Measurements from ENCODE around the gene FAM111B.
"Not testable (repeated sequence)": the region's sequence is repeated elsewhere in the genome, so short reads cannot be mapped to it uniquely, and the experiment has no call there.

The FAM111B gene, protein sequence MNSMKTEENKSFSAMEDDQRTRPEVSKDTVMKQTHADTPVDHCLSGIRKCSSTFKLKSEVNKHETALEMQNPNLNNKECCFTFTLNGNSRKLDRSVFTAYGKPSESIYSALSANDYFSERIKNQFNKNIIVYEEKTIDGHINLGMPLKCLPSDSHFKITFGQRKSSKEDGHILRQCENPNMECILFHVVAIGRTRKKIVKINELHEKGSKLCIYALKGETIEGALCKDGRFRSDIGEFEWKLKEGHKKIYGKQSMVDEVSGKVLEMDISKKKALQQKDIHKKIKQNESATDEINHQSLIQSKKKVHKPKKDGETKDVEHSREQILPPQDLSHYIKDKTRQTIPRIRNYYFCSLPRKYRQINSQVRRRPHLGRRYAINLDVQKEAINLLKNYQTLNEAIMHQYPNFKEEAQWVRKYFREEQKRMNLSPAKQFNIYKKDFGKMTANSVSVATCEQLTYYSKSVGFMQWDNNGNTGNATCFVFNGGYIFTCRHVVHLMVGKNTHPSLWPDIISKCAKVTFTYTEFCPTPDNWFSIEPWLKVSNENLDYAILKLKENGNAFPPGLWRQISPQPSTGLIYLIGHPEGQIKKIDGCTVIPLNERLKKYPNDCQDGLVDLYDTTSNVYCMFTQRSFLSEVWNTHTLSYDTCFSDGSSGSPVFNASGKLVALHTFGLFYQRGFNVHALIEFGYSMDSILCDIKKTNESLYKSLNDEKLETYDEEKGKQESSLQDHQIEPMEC

DNA sequence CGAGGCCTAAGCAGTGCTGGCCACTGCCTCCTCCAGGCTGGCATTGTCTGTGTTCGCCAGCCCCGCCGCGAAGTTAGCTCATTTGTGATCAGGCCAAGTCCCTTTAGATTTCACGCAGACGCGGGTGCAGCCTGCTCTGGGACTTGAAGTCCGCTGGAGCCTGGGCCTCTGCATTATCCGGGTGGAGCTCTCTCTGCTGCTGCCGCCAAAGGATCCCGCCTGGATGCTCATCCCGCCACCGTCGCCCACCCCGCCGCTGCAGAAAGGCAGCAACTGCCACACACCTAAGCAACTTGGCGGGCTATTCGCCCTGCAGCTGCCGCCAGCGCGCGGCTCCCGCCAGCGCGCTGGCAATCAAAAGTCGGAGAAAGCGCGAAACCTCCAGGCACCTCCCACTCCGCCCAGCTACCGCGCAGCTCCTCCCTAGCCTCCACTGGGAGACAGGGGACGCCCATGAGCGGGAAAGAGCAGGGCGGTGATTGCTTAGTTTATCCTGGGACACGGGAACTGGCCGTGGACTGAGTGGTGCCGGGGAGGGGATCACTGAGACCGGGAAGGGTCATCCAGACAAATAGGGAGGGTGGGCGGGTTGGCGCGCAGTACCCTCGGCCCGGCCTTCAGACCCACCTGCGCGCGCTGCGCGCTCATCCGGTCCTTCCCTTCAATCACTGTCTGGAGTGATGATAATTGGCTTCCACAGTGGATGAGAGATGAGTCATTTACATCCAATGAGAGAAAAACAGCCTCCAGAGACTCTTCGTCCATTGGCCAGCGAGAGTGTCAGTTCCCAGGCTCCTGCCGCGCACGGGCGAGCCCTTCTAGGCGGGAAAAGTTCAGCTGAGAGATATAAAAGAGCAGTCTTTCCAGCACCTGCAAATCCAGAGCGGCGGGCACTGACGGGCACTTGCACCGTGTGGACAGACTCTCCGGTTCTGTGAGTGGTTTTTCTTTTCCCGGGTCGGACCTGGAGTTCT is at the start of gene FAM111B:
TSS of gene FAM111B (plus strand) at position 875 of the 974 bp plus-strand sequence. CDS start 2,389 bp downstream, outside the sequence.
- peak; percentile 50 for DNase-seq

DNA sequence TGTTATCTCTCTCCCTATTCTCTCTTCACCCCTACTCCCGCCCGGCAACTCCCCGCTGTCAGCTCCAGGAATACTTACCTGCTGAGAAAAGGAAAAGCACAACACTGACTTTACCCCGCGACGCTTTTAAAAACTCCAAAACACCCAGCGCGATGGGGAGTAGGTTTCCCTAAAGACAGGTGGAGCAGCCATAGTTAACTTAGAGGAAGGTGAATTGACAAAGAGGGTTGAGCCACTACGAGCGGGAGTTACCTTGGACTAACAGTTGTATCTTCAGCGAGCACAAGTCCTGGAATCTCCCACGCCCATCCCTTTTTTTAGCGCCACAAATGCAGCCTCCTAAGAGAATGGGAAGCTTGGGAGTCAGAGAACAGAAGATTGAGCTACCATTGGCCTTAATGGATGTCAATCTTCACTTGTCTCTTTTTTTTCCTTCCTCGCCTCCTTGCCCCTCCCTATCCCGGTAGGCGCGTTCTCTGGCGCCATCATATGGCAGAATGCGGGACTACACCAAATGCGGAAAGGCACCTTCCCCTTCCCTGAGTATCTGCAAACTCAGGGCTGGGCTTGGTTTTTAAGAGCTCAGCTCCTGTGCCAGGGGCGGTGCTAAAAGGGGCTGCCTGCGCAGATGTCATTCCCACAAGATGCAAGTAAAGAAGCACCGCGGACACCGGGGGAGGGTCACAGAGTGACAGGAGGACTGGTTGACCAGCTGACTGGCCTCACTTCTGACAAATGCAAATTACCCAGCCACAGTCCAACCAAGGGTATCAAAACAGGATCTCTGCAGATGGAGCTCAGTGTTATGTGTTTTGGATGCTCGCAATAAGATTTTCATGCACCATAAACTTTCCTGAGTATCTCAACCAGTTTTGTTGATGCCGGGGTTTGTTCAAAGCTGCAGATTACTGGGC is 48.7 kb upstream of the FAM111B start:
- DNase-seq = peak; percentile 78

DNA sequence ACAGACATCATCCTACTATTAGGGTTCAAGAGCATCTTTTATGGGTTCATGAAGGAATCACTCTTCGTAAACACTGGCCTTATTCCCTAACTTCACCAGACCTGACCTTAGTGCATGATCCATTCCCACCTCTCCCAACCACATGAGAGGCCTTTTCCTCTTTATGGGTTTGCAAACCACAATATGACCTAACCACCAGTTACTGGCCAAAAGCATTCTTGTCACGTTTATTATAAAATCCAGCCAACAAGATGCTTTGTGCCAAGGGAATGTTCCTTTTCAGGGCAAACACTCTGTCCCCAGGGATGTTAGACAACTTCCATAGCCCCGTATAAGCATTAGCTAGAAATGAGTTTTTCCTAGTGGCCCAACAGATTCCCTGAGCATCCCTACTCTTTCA is 46.9 kb upstream of the FAM111B start:
- DNase-seq = not testable (repeated sequence)

DNA sequence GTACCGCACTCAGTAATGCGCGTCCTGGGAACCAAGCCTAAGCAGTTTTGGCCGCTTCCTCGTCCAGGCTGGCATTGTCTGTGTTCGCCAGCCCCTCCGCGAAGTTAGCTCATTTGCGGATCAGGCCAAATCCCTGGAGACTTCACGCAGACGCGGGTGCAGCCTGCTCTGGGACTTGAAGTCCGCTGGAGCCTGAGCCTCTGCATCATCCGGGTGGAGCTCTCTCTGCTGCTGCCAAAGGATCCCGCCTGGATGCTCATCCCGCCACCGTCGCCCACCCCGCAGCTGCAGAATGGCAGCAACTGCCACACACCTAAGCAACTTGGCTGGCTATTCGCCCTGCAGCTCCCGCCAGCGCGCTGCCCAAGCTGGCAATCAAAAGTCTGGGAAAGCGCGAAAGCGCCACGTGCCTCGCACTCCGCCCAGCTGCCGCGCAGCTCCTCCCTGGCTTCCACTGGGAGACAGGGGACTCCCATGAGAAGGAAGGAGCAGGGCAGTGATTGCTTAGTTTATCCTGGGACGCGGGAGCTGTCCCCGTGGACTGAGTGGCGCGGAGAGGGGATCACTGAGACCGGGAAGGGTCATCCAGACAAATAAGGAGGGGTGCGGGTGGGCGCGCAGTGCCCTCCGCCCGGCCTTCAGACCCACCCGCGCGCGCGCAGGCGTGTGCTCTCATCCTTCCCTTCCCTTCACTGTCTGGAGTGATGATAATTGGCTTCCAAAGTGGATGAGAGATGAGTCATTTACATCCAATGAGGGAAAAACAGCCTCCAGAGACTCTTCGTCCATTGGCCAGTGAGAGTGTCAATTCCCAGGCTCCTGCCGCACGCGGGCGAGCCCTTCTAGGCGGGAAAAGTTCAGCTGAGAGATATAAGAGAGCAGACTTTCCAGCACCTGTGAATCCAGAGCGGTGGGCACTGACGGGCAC is 44.2 kb upstream of the FAM111B start:
- DNase-seq = no peak

DNA sequence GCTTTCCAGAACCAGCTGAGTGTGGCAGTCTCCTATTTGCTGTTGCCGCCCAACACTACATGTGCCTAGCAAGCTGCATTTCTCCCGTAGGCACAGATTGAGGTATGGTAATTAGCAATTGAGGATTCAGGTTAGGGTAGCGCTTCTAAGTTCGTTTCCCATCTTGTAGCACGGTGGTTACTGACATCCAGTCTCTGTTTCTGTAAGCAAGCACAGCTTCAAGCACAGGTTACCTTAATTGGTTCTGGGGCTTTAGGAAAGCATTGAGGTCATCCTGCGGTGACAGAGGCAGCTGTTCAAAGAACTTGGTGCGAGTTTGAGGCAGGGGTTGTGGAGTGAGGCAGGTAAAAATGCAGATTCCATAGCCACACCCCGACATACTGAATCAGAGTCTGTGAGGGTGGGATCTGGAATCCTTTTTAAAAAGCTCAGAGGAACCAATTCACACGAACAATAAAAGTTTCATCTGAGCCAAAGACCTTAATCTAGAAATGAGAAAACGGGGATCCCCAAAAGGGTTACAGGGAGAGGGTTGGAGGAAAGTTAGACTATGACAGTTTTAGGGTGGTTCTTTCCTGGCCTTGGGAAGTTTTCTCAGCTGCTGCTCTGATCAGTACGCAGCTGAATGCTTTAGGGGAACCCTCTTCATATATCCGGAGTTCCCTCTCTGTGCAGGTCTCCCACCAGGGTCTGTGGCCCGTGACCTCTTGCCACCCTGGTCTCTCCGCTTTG is 42.9 kb upstream of the FAM111B start:
- DNase-seq = not testable (repeated sequence)

DNA sequence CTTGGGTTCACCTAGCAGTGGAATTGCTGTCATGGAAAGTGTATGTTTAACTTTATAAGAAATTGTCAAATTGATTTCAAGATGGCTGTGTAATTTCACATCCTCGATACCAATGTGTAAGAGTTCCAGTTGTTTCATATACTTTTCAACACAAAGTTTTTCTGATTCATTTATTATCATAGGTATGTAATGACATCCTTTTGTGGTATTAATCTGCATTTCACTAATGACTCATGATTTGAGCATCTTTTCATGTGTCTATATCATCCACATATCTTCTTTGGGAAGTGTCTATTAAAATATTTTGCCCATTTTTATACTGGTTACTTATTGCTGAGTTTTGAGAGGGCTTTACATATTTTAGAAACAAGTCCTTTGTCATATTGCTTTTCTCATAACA is 38.0 kb upstream of the FAM111B start:
- no peak for DNase-seq

DNA sequence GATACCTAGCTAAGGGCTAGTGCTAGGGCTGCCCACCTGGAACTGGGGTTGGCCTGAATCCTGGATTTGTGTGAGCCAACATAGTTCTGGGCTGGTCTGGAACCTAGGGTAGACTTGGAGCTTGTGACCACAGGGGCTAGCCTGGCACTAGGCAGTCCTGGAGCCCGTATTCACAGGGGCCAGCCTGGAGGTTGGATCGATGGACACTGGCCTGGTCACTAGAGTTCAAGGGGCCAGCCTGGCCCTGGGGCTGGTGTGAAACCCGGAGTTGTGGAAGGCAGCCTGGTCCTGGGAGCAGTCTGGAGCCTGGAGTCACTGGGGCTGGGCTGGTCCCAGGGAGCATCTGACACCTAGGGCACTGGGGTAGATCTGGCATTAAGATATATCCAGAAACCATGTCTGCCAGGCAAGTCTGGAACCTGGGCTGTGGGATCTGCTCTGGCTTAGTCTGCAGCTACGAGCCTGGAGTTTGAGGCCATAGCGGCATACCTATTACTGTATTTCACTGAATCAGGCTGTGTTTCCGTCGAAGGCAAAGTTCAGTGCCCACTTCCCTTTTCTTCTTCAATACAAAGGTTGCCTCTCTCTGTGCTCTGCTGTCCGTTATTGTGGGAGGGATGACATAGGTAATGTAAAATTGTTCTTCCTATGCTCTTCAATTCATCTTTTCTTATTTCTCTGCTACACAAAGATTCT is 30.0 kb upstream of the FAM111B start:
- DNase-seq = no peak

DNA sequence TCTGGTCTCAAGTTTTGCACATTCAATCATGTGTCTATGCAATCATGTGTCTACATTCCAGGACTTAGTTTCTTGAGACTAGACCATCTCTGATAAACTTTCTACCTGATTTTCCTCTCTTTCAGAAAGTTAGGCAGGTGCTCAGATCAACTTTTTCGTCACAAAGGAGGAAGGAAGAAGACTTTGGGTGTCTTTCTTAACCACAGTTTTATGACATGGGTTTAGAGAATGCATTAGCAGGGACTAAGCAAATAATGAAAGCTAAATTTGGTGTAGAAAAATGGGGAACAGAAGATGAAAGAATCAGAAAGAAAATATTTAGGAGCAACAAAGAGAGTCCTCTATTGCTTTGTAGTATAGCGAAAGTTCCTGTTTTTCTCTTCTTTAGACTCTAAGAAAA is 28.6 kb upstream of the FAM111B start:
- DNase-seq = no peak

DNA sequence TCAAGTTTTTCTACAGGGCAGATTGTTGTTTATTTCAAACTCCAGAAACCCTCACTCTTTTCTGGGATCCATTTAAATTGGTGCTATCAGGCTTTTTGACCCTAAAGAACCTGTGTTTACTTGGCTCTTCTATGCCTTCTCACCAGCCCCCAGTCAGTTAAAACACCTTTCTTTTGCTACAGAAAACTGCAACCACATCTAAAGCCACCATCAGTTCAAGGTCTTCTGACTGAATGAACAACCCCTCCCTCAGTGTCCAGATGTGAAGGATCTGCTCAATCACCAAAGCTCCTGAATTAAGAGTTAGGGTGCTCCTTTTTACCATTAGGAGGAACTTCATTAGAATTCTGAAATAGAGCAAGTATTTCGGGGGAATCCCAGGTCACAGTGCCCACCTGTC is 28.0 kb upstream of the FAM111B start:
- DNase-seq = no peak

DNA sequence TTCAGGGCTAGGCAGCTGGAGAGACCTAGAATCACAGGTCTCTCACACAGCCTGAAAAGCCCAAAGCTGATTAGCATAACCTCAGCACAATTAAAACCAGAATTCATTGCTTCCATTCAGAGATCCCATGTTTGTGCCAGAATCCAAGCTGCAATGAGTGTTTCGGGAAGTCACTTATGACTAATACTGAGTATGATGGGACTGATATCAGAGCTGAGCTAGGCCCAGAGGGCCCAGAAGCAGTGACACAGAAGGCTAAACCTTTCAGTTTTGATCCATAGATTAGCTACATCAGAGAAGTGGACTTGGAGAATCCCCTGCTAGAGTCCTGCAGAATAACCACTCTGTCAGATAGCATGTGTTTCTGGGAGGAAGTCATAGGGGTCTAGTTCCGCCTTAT is 26.6 kb upstream of the FAM111B start:
- DNase-seq = not testable (repeated sequence)

DNA sequence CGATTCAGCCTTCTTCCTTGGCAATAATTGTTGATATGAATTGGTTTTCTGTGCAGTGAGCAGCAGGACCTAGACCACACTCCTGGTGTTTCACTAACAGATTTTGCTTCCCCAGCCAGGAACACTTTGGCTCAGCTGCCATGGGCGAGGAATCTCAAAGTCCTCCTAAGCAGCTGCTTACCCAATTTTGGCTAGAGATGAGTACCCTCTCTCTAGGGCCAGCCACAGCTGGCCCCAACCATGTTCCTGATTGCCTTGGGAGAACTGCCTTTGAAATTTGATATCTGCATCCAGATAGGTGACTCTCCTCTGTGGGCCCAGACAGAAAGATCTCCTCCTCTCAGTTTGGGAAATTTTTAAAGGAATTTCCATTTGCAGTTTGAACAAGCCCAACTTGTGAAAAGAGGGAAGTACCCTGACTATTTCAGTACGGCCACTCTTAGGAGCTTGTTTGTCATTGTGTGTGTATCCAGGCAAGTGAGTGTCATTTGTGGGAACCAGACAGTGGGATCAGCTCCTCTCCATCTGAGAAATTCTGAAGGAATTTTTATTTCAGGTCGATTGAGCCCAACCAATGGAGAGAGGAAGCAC is 25.5 kb upstream of the FAM111B start:
- not testable (repeated sequence) for DNase-seq

DNA sequence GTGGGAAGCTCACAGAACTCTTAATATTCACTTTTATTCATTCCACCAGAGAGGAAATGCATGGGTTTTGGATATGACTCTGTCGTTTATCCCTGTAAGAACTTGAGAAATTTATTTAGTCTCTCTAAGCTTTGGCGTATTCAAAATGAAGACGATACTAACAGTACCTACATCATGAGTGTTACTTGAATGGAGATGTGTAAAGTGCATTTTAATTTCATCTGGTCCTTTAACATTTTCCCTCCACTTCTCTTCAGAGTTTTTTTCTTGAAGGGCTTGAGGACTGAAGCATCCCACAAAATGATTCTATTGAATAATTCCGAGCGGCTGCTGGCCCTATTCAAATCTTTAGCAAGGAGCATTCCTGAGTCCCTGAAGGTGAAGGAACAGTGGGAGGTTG is 21.0 kb upstream of the FAM111B start, which contains the start of gene GLYATL1B:
TSS of gene GLYATL1B (plus strand) at position 301 of the 400 bp plus-strand sequence. CDS start at position 301, 0 bp downstream.
- DNase-seq = not testable (repeated sequence)

DNA sequence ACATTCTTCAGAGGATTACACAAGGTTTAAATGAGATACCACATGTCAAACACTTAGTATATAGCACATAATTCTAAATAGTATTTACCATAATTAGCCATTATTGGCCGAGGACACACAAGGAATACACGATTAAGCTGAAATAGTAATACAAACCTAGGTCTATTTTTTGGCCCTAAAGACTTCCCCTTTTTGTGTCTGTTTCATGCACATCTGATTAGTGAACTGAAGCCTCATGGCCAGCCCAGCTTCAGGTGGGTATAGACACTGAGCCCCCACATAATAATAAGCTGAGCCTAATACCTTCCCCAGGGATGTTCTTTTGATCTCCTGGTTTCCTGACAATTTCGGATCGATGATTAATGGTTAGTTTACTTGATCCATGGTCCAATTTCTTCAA is 18.9 kb upstream of the FAM111B start:
- DNase-seq = no peak

DNA sequence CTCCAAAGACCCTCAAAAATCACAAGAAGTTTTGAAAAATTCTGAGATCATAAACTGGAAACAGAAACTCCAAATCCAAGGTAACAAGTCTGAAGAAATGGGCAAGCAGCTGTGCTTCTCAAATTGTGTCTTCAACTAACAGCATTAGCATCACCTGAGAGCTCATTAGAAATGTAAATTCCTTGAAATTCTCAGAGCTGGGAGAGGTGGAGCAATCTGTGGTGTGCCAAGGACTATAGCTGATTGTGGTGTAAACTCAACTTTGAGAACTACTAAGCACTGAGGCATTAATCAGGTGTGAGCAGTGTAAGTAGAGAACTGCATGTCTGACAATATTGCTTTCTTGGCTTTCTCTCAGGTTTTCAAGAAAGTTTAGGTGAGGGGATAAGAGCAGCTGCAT is 13.5 kb upstream of the FAM111B start:
- DNase-seq = not testable (repeated sequence)

DNA sequence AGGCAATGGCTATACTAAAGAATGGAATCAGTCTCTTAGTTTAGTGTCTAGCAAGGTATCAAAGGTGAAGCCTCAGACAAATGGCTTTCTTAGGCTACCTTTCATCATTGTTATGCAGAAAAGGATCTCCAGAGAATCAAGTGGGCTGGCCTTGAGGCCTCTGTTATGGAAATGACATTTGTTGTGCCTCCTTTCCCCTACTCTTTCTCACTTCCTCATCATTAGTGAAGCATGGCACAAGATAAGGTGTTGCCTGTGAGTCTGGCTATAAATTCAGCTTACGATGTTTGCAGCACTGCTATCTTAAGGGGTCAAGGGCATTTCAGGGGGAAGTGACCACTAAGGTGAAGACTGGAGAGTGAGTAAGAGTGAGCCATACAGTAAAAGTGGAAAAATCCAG is 11.8 kb upstream of the FAM111B start:
- not testable (repeated sequence) for DNase-seq

DNA sequence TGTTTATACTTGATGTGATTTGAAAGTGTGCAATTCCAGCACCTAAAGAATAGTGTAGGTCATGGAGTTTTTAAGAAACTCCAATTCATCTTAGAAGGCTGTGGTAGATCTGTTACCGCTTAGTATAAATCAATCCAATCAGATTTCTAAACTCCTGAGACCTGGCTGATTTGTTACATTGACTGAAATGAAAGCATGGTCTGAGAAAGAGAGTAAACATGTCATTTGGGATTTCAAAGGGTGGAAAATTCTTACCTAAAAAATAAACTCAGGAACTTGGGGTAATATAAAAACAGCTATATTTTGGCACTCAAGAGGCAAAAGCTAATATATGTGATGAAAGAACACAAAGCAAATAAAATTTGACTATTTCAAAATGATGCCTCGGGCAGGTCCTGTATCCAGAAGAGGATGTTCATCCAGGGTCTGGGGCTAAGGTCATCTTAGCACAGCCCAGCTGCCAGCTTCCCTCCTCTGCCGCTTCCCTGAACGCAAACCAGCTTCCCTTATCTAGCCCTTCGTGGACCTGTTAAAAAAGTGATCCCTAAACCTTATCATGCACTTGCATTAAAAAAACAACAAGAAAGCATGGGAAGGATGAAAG is 11.0 kb upstream of the FAM111B start:
- DNase-seq = not testable (repeated sequence)

DNA sequence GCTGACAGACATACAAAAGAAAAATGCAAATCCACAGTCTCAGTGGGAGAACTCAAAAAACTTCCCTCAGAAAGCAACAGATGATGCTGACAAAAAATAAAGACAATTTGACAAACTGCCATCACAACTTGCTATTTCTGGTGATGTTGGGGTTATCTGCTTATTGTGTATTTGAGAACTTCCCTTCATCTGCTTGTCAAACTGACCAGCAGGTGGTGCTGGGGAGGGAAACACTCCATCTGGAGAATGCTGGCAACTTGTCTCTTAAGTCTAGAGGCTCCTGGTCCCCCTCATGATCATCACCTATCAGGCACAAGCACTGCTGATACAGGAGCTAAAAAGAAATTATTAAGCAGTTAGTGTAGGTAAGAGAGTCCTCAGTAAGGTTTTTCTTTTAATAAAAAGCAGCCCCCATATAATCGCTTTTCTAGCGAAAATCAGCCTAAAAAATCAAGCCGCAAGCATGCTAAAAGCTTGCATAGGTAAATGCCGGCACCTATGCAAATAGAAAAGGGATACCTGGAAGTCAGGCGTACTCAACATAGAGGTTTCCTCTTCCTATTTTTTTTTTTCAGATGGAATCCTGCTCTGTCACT is 9.8 kb upstream of the FAM111B start:
- DNase-seq = peak; percentile 68

DNA sequence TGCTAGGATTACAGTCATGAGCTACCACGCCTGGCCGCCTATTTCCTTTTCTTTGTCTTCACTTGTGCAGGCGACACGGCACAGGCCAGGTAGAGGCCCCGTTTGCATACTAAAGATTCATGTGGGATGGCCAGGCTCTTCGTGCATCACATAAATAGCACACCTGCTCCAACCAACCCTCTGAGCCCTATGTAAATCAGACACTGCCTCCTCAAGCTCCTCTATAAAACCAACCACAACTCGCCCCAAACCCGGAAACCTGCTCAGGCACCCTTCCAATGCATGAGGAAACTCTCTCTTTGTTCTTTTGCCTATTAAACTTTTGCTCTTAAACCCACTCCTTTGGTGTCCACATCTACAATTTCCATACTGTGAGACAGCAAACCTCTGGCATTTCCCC is 9.1 kb upstream of the FAM111B start:
- DNase-seq = not testable (repeated sequence)
